ENCODE measurements around the gene SH2D3C. TPM values are rescaled to one million over a fixed set of nuclear protein-coding genes. Genes with fewer than 3 reads are reported as not detected.

SH2D3C gene
- total and polyA plus RNA-seq, 9 of the 15 experiments (the other 6 are each of a cell fraction or from before 2014, with no cell fraction given), result 0.03 to 1.2 (median 0.22) TPM; not detected in 1

DNA sequence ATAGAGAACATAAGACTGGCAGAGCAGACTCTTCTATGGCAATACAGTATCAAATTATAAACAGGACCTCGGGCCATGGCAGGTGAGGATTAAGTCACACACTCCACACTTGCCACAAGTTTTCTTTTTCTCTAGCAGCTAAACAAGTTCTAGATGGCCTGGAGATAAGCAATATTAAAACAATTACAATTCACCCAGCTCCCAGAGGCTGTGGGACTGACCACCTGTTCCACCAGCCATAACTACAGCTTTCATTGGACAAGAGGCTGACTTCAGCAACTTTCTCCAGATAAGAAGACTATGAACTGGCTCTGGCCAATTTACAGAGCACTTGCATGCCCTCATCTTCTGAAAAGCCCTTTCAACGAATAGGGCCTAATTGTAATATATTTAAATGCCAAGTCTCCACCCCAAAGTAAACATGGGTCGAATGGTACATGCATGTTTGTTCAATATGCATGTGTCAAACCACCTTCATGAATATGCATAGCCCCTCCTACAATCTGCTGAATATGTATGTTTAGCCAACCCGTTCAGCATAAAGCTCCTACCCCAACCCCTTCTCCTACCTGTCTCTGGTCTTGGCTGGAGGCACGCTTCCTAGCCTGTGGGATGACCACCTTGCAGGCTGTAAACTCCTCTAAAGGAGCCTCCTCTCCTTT is 77.7 kb downstream of the SH2D3C start (continued):
- 0 out of 2 replicates have a peak, but pooled peaks have one; percentile 36 for TF ChIP-seq ZNF592 (IDR thresholded peaks at IDR 0.05)

DNA sequence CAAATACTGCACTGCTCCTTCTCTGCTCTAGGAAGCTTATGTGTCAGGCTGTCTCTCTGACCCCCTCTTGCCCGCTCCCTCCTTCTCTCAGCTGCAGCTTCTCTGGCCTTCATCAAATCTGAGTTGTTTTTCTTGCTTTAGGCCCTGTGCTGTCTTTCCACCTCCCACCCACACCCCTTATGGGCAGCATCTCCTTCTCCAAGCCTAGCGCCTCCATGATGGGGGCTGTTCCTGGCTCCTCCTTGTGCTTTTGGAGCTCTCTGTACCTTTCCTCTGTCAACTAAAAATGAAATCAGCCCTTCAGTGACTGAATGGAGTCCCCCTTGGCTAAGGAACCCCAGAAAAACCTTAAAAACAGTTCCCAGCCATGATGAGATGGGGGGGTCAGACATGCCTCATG is 78.3 kb downstream of the SH2D3C start:
- Histone ChIP-seq H3K9me3 (replicated peaks; ENCODE audit: control insufficient read depth, insufficient read depth, low read depth, low read length) (no peaks in the 10 kb centered on the region), H3K9ac (ENCODE audit: insufficient read depth in 1 of 2, low read depth in 2 of 2, low read length in 2 of 2) (peak overlapping the region in 1 of 2 experiments; percentile 16; a peak in 1 of 4 replicates), H2AFZ (ENCODE audit: low read depth, low read length) (peak overlapping the region; percentile 87), H3K4me2 (ENCODE audit: insufficient read depth, low read length) (no peak overlapping the region), H3K4me3 (no peak overlapping the region), H3K79me2 (ENCODE audit: control insufficient read depth, insufficient read depth, low read length) (no peaks in the 10 kb centered on the region), H4K20me1 (replicated peaks; ENCODE audit: control insufficient read depth, insufficient read depth, low read length) (no peaks in the 10 kb centered on the region), H3K27me3 (ENCODE audit: control insufficient read depth in 2 of 2, insufficient read depth in 2 of 2, low read length in 2 of 2) (no peaks in the 10 kb centered on the region), H3K36me3 (ENCODE audit: control insufficient read depth, insufficient read depth, low read length) (no peaks in the 10 kb centered on the region), H3K4me1 (replicated peaks in 1 of 2; ENCODE audit: control insufficient read depth in 2 of 2, insufficient read depth in 2 of 2, low read length in 2 of 2) (peaks cover 25 to 26% of the 10 kb centered on the region in 2 experiments), H3K27ac (ENCODE audit: extremely low read depth, low read depth, low read length) (no peak overlapping the region), H3K9me1 (ENCODE audit: control insufficient read depth, insufficient read depth, low read length) (no peaks in the 10 kb centered on the region)
- intact Hi-C loops (cut with micrococcal nuclease) (no loop called here), in situ Hi-C loops (cut with MboI) (no loop called here)
- ChIA-PET CTCF (ENCODE audit: low intra/inter-chr PET ratio) (no interaction called here), POLR2A (interaction anchor here (0.6 kb wide), 1 partner anchor 36 kb away, joined by 5 read pairs; no protein-coding TSS in a partner anchor)
- DNase-seq (ENCODE audit: extremely low read depth in 1 of 4, low spot score in 3 of 4), result no peak
- no TSS peak for BruUV-seq (replicated peaks)
- no peak for FAIRE-seq
- 88% methylated on average over 2 of the region's 2 CpGs for WGBS (ENCODE audit: insufficient coverage, low coverage, missing lambda C conversion rate)
- no peak for ATAC-seq
- TF ChIP-seq MLX (CRISPR knock-in tag; conservative IDR thresholded peaks at IDR 0.05), result no peak
- TF ChIP-seq RREB1 (CRISPR knock-in tag; IDR thresholded peaks at IDR 0.05), result no peak
- TF ChIP-seq ZNF551 (CRISPR knock-in tag; IDR thresholded peaks at IDR 0.05), result no peak
- TF ChIP-seq NFRKB (IDR thresholded peaks at IDR 0.05; ENCODE audit: low read depth), result no peak
- no peak for TF ChIP-seq DNMT1 (IDR thresholded peaks at IDR 0.05)
- no peak for TF ChIP-seq ZNF197 (CRISPR knock-in tag; IDR thresholded peaks at IDR 0.05; ENCODE audit: low read depth)

Measured in K562 (cell line).